HG02588 (cell line): Measurements from ENCODE around the gene GDAP1L1.
"Not testable (repeated sequence)": the region's sequence is repeated elsewhere in the genome, so short reads cannot be mapped to it uniquely, and the experiment has no call there.

Experiments used
- ATAC-seq: cut with Tn5 transposase; IDR thresholded peaks from one replicate; pipeline ENCODE4 v1.9.1; 2021; ENCODE audit warnings: mild to moderate bottlenecking, moderate library complexity; ENCODE audit not compliant: unreplicated experiment

The GDAP1L1 gene

GRCh38 chr20:44219170-44219730, 27.9 kb upstream of the GDAP1L1 start:
- ATAC-seq = no peak

GRCh38 chr20:44219791-44220190, 27.3 kb upstream of the GDAP1L1 start:
- ATAC-seq = no peak

- no peak for ATAC-seq
These were observed 25.6 kb upstream of the GDAP1L1 start for GRCh38 chr20:44221368-44221954.

- no peak for ATAC-seq
These were observed 25.1 kb upstream of the GDAP1L1 start for GRCh38 chr20:44222027-44222426.

GRCh38 chr20:44222633-44223368, 24.3 kb upstream of the GDAP1L1 start:
- no peak for ATAC-seq

GRCh38 chr20:44223721-44224120, 23.4 kb upstream of the GDAP1L1 start:
- ATAC-seq = no peak

- ATAC-seq = no peak
These were observed 22.5 kb upstream of the GDAP1L1 start for GRCh38 chr20:44224637-44225036.

- no peak for ATAC-seq
These were observed 18.4 kb upstream of the GDAP1L1 start for GRCh38 chr20:44228465-44229258.

- ATAC-seq = no peak
These were observed 15.9 kb upstream of the GDAP1L1 start for GRCh38 chr20:44231193-44231592.

- no peak for ATAC-seq
These were observed 15.2 kb upstream of the GDAP1L1 start for GRCh38 chr20:44231713-44232468.

GRCh38 chr20:44232469-44232856, 14.6 kb upstream of the GDAP1L1 start:
- ATAC-seq = not testable (repeated sequence)

- no peak for ATAC-seq
These were observed 13.6 kb upstream of the GDAP1L1 start for GRCh38 chr20:44233436-44234016.

GRCh38 chr20:44234566-44235317, 12.4 kb upstream of the GDAP1L1 start:
- no peak for ATAC-seq

GRCh38 chr20:44235702-44236101, 11.4 kb upstream of the GDAP1L1 start:
- ATAC-seq = no peak

- not testable (repeated sequence) for ATAC-seq
These were observed 10.3 kb upstream of the GDAP1L1 start for GRCh38 chr20:44236840-44237239.

GRCh38 chr20:44241796-44242195, 5.3 kb upstream of the GDAP1L1 start:
- ATAC-seq = no peak

GRCh38 chr20:44245977-44246376, 1.1 kb upstream of the GDAP1L1 start:
- ATAC-seq = no peak

- no peak for ATAC-seq
These were observed 690 bp downstream of the GDAP1L1 start for GRCh38 chr20:44247586-44248409.

GRCh38 chr20:44248410-44248759, 1.3 kb downstream of the GDAP1L1 start:
- ATAC-seq = no peak
